C4-2B (cell line): ENCODE measurements around the gene IL18RAP.

Experiments used
- ZFX ChIP-seq: fragments of 450-650 bp; IDR thresholded peaks from 2 replicates; pipeline ENCODE4 v1.6.1; 2017
- TF ChIP-seq, protein P1 (sequence below): fragments of 450-650 bp; conservative IDR thresholded peaks from 2 replicates; pipeline ENCODE4 v1.5.1; 2017; ENCODE audit warnings: mild to moderate bottlenecking

DNA sequence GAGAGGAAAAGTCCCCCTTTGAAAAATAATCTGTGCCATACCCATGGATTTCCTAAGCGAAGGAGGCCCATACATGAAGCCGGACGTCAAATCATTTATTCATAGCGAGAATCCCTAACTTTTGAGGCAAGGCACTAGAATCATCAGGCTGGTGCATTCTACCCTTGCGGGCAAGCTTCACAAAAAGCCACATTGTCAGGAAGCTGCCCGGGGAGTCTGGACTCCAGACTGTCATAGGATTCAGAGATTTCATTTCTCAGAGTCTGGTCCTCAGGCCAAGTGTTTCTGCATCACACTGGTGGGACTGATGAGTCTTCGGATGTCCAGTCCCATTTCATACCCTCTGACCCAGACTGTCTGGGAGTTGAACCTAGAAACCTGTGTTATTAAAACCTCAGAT, 59.0 kb downstream of the IL18RAP start:
- TF ChIP-seq, protein P1, sequence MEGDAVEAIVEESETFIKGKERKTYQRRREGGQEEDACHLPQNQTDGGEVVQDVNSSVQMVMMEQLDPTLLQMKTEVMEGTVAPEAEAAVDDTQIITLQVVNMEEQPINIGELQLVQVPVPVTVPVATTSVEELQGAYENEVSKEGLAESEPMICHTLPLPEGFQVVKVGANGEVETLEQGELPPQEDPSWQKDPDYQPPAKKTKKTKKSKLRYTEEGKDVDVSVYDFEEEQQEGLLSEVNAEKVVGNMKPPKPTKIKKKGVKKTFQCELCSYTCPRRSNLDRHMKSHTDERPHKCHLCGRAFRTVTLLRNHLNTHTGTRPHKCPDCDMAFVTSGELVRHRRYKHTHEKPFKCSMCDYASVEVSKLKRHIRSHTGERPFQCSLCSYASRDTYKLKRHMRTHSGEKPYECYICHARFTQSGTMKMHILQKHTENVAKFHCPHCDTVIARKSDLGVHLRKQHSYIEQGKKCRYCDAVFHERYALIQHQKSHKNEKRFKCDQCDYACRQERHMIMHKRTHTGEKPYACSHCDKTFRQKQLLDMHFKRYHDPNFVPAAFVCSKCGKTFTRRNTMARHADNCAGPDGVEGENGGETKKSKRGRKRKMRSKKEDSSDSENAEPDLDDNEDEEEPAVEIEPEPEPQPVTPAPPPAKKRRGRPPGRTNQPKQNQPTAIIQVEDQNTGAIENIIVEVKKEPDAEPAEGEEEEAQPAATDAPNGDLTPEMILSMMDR = no peak
- TF ChIP-seq ZFX = no peak
